Natural killer cell (primary cell): ENCODE measurements around the gene WLS. TPM values are rescaled to one million over a fixed set of nuclear protein-coding genes. Genes with fewer than 3 reads are reported as not detected.

Experiments
- ATAC-seq, 3 donors: fragments of 150-1000 bp in 2 of 3; fragments of 200-7000 bp in 1 of 3; cut with Tn5 transposase; 1 replicate in 1 of 3; 2 replicates in 2 of 3; pipeline ENCODE4 v1.10.0; 2021; ENCODE audit warnings: mild to moderate bottlenecking in 2 of 3, moderate library complexity in 2 of 3
- DNase-seq, 2 donors: peaks; one replicate each; pipeline versions ENCODE4 v3.0.0 to v3.0.0-alpha.2; 2013 to 2021; ENCODE audit warnings: mixed read lengths in 1 of 2
- H3K27ac ChIP-seq: one replicate; pipeline ENCODE4 v1.5.1; 2013; ENCODE audit warnings: mild to moderate bottlenecking, low read length
- H3K27me3 ChIP-seq: one replicate; pipeline ENCODE4 v1.6.1; 2013; ENCODE audit warnings: low read length; ENCODE audit not compliant: control insufficient read depth, insufficient read depth
- H3K36me3 ChIP-seq: one replicate; pipeline ENCODE4 v1.6.1; 2013; ENCODE audit warnings: low read length; ENCODE audit not compliant: control insufficient read depth, insufficient read depth
- H3K4me1 ChIP-seq: one replicate; pipeline ENCODE4 v1.6.1; 2013; ENCODE audit warnings: low read length; ENCODE audit not compliant: control insufficient read depth, insufficient read depth
- H3K4me3 ChIP-seq: one replicate; pipeline ENCODE4 v1.5.1; 2013; ENCODE audit warnings: low read length
- H3K9me3 ChIP-seq: one replicate; pipeline ENCODE4 v1.6.1; 2013; ENCODE audit warnings: low read length; ENCODE audit not compliant: control insufficient read depth, insufficient read depth
- H3K27ac Mint-ChIP-seq, 2 donors: one replicate each; pipeline ENCODE4 v1.8.0; 2022; ENCODE audit warnings: mild to moderate bottlenecking in 2 of 2, mixed read lengths in 2 of 2, moderate library complexity in 1 of 2
- H3K27me3 Mint-ChIP-seq, 2 donors: one replicate each; pipeline ENCODE4 v1.8.0; 2022; ENCODE audit warnings: low read depth in 2 of 2, mixed read lengths in 2 of 2
- H3K36me3 Mint-ChIP-seq: one replicate; pipeline ENCODE4 v1.8.0; 2022; ENCODE audit warnings: mixed read lengths
- H3K4me1 Mint-ChIP-seq, 2 donors: one replicate each; pipeline ENCODE4 v1.8.0; 2022; ENCODE audit warnings: mixed read lengths in 2 of 2
- H3K4me3 Mint-ChIP-seq: one replicate; pipeline ENCODE4 v1.8.0; 2022; ENCODE audit warnings: mild to moderate bottlenecking, moderate library complexity, mixed read lengths
- H3K9me3 Mint-ChIP-seq, 2 donors: one replicate each; pipeline ENCODE4 v1.8.0; 2022; ENCODE audit warnings: mixed read lengths in 2 of 2
- WGBS: methylation state at CpG from one replicate; pipeline ENCODE4 v1.1.7; 2013; ENCODE audit warnings: missing lambda C conversion rate; ENCODE audit not compliant: insufficient coverage; 5-methylcytosine and 5-hydroxymethylcytosine counted together
- intact Hi-C: fragments of 100-400 bp; cut with micrococcal nuclease; formaldehyde crosslinking; loops from one replicate; pipeline ENCODE4 v1.14.2; 2022
- total RNA-seq, 4 donors: library from RNA; stranded (reverse); fragments of 120-200 nt in 1 of 4; gene quantifications; one replicate each; pipeline versions ENCODE4 v1.2.3 to v1.2.4, GENCODE V29; 2013 to 2022
- TF ChIP-seq, protein P1 (sequence below): fragments of 200-600 bp; IDR thresholded peaks from one replicate; pipeline ENCODE4 v1.8.0; 2022; ENCODE audit warnings: antibody characterized with exemption

Gene WLS
- total RNA-seq, 3 donors from 2014 or later (not counting 1 experiment from before 2014, with no cell fraction given), result 0.75 to 1.4 TPM; not detected in 1

DNA sequence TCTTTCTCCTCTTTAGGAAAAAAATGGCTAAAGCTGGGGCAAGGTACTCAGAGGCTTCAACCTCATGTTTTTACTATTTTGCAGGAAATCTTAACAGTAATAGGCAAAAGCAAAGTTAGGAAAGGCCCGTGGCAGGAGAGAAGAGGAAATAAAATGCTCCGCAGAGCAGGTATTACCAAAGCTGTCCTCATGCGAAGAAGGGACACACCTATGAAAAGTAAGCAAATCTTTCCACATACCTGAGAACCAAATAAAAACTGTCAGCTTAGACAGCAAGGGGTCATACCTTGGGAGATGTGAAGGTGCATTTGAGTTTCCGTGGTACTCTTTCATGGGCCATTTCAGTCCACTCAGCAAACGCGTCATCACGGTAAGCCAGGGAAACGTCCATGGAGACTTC is 73.5 kb downstream of the WLS start:
- Mint-ChIP-seq H3K27me3 (no peaks in the 10 kb centered on the region), H3K9me3 (no peaks in the 10 kb centered on the region), H3K36me3 (no peaks in the 10 kb centered on the region), H3K4me1 (no peaks in the 10 kb centered on the region), H3K27ac (no peak overlapping the region), H3K4me3 (no peak overlapping the region)
- no peaks in the 10 kb centered on the region for H3K4me1 ChIP-seq
- no peak overlapping the region for H3K4me3 ChIP-seq
- H3K27me3 ChIP-seq, result no peaks in the 10 kb centered on the region
- intact Hi-C loops, result no loop called here
- H3K9me3 ChIP-seq, result no peaks in the 10 kb centered on the region
- ATAC-seq (no peak), DNase-seq (no peak)
- H3K27ac ChIP-seq, result no peak overlapping the region
- 85% methylated on average over 8 of the region's 8 CpGs for WGBS
- no peaks in the 10 kb centered on the region for H3K36me3 ChIP-seq
- TF ChIP-seq, protein P1, sequence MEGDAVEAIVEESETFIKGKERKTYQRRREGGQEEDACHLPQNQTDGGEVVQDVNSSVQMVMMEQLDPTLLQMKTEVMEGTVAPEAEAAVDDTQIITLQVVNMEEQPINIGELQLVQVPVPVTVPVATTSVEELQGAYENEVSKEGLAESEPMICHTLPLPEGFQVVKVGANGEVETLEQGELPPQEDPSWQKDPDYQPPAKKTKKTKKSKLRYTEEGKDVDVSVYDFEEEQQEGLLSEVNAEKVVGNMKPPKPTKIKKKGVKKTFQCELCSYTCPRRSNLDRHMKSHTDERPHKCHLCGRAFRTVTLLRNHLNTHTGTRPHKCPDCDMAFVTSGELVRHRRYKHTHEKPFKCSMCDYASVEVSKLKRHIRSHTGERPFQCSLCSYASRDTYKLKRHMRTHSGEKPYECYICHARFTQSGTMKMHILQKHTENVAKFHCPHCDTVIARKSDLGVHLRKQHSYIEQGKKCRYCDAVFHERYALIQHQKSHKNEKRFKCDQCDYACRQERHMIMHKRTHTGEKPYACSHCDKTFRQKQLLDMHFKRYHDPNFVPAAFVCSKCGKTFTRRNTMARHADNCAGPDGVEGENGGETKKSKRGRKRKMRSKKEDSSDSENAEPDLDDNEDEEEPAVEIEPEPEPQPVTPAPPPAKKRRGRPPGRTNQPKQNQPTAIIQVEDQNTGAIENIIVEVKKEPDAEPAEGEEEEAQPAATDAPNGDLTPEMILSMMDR, result no peak

DNA sequence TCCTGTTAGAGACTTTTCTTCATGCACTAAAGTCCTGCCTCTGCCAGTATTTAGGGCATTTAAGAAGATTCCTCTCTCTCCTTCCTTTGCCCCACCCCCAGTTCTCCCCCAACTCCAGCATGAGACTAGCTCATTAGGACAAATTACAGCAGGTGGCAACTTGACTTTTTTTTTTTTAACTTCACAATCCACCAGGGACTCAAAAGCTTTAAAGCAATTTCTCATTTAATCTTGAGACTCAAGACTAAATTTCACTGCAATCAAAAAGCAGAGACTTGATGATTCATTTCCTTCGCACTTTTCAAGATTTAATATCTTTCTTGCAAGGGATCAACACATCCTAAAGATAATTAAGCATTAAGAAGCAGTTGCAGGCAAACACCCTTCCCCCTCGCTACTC is 74.9 kb downstream of the WLS start:
- no peaks in the 10 kb centered on the region for H3K36me3 ChIP-seq

DNA sequence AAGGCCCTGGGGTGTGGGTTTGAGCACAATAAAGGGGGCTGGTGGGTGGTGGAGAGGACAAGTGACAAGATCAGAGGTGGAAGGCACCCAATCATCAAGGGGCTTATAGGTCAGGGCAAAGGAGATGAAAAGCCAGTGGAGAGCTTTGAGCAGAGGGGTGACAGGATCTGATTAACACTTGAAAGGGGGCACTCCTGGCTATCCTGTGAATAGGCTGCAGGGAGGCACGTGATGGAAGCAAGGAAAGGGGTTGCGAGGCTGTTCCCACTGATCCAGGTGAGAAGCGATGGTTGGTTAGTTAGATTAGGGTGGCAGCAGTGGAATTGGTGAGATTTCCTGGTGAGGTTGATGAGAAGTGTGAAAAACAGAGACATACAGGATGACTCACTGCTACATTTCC is 80.6 kb downstream of the WLS start:
- H3K36me3 ChIP-seq, result no peaks in the 10 kb centered on the region
- 82% methylated on average over 3 of the region's 3 CpGs for WGBS
- no peak overlapping the region for H3K4me3 ChIP-seq
- TF ChIP-seq, protein P1, result no peak
- Mint-ChIP-seq H3K27ac (no peak overlapping the region), H3K27me3 (no peaks in the 10 kb centered on the region), H3K9me3 (no peaks in the 10 kb centered on the region), H3K4me1 (no peaks in the 10 kb centered on the region), H3K36me3 (no peaks in the 10 kb centered on the region), H3K4me3 (no peak overlapping the region)
- intact Hi-C loops, result no loop called here
- no peaks in the 10 kb centered on the region for H3K9me3 ChIP-seq
- H3K4me1 ChIP-seq, result no peaks in the 10 kb centered on the region
- no peak overlapping the region for H3K27ac ChIP-seq
- DNase-seq, result no peak
- H3K27me3 ChIP-seq, result no peaks in the 10 kb centered on the region
- ATAC-seq, result no peak

More for the DNA sequence above, 74.9 kb downstream of the WLS start:
- Histone ChIP-seq H3K9me3 (no peaks in the 10 kb centered on the region), H3K27me3 (no peaks in the 10 kb centered on the region), H3K4me1 (no peaks in the 10 kb centered on the region), H3K27ac (no peak overlapping the region), H3K4me3 (no peak overlapping the region)
- TF ChIP-seq, protein P1, result no peak
- no peak overlapping the region for H3K4me3 Mint-ChIP-seq
- no peaks in the 10 kb centered on the region for H3K9me3 Mint-ChIP-seq
- DNase-seq (no peak), ATAC-seq (no peak)
- no peaks in the 10 kb centered on the region for H3K36me3 Mint-ChIP-seq
- H3K27me3 Mint-ChIP-seq, result no peaks in the 10 kb centered on the region
- H3K4me1 Mint-ChIP-seq, result no peaks in the 10 kb centered on the region
- WGBS, result 84% methylated on average over 2 of the region's 2 CpGs
- intact Hi-C loops, result no loop called here
- H3K27ac Mint-ChIP-seq, result no peak overlapping the region

DNA sequence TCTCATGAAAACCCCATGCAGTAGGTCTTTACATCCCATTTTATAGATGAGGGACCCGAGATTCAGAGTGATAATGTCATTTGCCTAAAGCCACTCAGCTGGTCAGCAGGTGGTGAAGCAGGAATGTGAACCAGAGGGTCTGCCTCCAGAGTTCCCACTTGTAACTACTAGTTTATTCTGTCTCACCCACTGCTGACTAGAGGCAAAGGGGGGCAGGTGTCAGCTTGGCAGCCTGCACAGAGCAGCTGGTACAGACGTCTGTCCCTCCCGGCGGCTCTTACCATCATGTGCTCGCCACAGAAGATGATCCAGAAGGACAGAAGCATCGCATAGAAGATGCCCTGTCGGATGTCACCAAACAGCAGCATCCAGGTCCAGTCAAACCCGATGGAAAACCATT is 82.4 kb downstream of the WLS start:
- no peaks in the 10 kb centered on the region for H3K27me3 ChIP-seq
- TF ChIP-seq, protein P1, result no peak
- H3K36me3 ChIP-seq, result no peaks in the 10 kb centered on the region
- no peak overlapping the region for H3K27ac Mint-ChIP-seq
- H3K4me3 Mint-ChIP-seq, result no peak overlapping the region
- no peaks in the 10 kb centered on the region for H3K4me1 Mint-ChIP-seq
- H3K9me3 ChIP-seq, result no peaks in the 10 kb centered on the region
- no peak for DNase-seq
- no peaks in the 10 kb centered on the region for H3K27me3 Mint-ChIP-seq
- no peaks in the 10 kb centered on the region for H3K36me3 Mint-ChIP-seq
- no peak overlapping the region for H3K4me3 ChIP-seq
- 86% methylated on average over 8 of the region's 8 CpGs for WGBS
- intact Hi-C loops, result no loop called here
- ATAC-seq, result no peak
- H3K4me1 ChIP-seq, result no peaks in the 10 kb centered on the region
- no peaks in the 10 kb centered on the region for H3K9me3 Mint-ChIP-seq
- no peak overlapping the region for H3K27ac ChIP-seq
